HepG2 (cell line): ENCODE results near the gene ZER1. TPM values are rescaled to one million over a fixed set of nuclear protein-coding genes. Genes with fewer than 3 reads are reported as not detected.

Source experiments
- CENPT ChIP-seq: sonication (generic); formaldehyde crosslinking; IDR thresholded peaks from 2 replicates; pipeline ENCODE4 v1.8.0; 2022; ENCODE audit warnings: low read depth, mild to moderate bottlenecking, moderate library complexity, missing genetic modification reagents
- IKZF4 ChIP-seq: sonication (generic); formaldehyde crosslinking; IDR thresholded peaks from 2 replicates; pipeline ENCODE4 v1.5.1; 2020; ENCODE audit warnings: borderline replicate concordance, mild to moderate bottlenecking, low read depth, missing genetic modification reagents; ENCODE audit errors: not compliant biosample characterization
- MLLT10 ChIP-seq: sonication (generic); formaldehyde crosslinking; IDR thresholded peaks from 2 replicates; pipeline ENCODE4 v1.4.0; 2020; ENCODE audit warnings: missing genetic modification reagents
- RORA ChIP-seq: sonication (generic); formaldehyde crosslinking; IDR thresholded peaks from 2 replicates; pipeline ENCODE4 v1.5.0; 2020; ENCODE audit warnings: mild to moderate bottlenecking, missing genetic modification reagents, moderate library complexity
- ZNF138 ChIP-seq: sonication (generic); formaldehyde crosslinking; IDR thresholded peaks from 2 replicates; pipeline ENCODE4 v1.5.0; 2020; ENCODE audit warnings: mild to moderate bottlenecking, low read depth, missing genetic modification reagents
- ZSCAN21 ChIP-seq: sonication (generic); formaldehyde crosslinking; IDR thresholded peaks from 2 replicates; pipeline ENCODE4 v1.8.0; 2022; ENCODE audit warnings: mild to moderate bottlenecking, missing genetic modification reagents, moderate library complexity, borderline replicate concordance
- polyA plus RNA-seq, 8 experiments: library from polyadenylated mRNA; depleted of rRNA in 3 of 8; stranded (reverse) in 7 of 8; unstranded in 1 of 8; fragments of >200 nt; fragmentation: Illumina TruSeq in 4 of 8; extraction: Trizol in 4 of 8; gene quantifications; 2 replicates each; pipeline versions ENCODE4 v1.2.1 to v1.2.3, GENCODE V29; 2011 to 2016; ENCODE audit warnings: low read depth in 4 of 8, missing spikeins in 1 of 8, mixed read lengths in 1 of 8; ENCODE audit not compliant: insufficient read depth in 1 of 8
- total RNA-seq, 5 experiments: library from RNA; depleted of rRNA; stranded (reverse); fragments of >200 nt; fragmentation: Illumina TruSeq; extraction: Trizol; gene quantifications; 2 replicates each; pipeline ENCODE4 v1.2.3, GENCODE V29; 2016; ENCODE audit warnings: low read depth in 1 of 5
- TF ChIP-seq, protein P1 (sequence below), 2 experiments: fragments of 450-650 bp in 1 of 2; sonication (generic) in 1 of 2; formaldehyde crosslinking in 1 of 2; IDR thresholded peaks; 2 replicates each; pipeline versions ENCODE4 v1.6.1 to v1.8.0; 2016 to 2022; ENCODE audit warnings: antibody characterized with exemption in 1 of 2, mild to moderate bottlenecking in 1 of 2, missing genetic modification reagents in 1 of 2
- TF ChIP-seq, protein P2 (sequence below): sonication (generic); formaldehyde crosslinking; IDR thresholded peaks from 2 replicates; pipeline ENCODE4 v1.5.1; 2020; ENCODE audit warnings: mild to moderate bottlenecking, missing genetic modification reagents, moderate library complexity
- TF ChIP-seq, protein P3 (sequence below): sonication (generic); formaldehyde crosslinking; IDR thresholded peaks from 2 replicates; pipeline ENCODE4 v1.5.1; 2020; ENCODE audit warnings: missing genetic modification reagents, mild to moderate bottlenecking, borderline replicate concordance
- TF ChIP-seq, protein P4 (sequence below): sonication (generic); formaldehyde crosslinking; IDR thresholded peaks from 2 replicates; pipeline ENCODE4 v1.5.0; 2020; ENCODE audit warnings: mild to moderate bottlenecking, missing genetic modification reagents

ZER1 gene
- total and polyA plus RNA-seq, 2 of the 13 experiments (the other 11 are each of a cell fraction or from before 2014, with no cell fraction given) = 7.7 to 40.0 TPM

- TF ChIP-seq, protein P1, sequence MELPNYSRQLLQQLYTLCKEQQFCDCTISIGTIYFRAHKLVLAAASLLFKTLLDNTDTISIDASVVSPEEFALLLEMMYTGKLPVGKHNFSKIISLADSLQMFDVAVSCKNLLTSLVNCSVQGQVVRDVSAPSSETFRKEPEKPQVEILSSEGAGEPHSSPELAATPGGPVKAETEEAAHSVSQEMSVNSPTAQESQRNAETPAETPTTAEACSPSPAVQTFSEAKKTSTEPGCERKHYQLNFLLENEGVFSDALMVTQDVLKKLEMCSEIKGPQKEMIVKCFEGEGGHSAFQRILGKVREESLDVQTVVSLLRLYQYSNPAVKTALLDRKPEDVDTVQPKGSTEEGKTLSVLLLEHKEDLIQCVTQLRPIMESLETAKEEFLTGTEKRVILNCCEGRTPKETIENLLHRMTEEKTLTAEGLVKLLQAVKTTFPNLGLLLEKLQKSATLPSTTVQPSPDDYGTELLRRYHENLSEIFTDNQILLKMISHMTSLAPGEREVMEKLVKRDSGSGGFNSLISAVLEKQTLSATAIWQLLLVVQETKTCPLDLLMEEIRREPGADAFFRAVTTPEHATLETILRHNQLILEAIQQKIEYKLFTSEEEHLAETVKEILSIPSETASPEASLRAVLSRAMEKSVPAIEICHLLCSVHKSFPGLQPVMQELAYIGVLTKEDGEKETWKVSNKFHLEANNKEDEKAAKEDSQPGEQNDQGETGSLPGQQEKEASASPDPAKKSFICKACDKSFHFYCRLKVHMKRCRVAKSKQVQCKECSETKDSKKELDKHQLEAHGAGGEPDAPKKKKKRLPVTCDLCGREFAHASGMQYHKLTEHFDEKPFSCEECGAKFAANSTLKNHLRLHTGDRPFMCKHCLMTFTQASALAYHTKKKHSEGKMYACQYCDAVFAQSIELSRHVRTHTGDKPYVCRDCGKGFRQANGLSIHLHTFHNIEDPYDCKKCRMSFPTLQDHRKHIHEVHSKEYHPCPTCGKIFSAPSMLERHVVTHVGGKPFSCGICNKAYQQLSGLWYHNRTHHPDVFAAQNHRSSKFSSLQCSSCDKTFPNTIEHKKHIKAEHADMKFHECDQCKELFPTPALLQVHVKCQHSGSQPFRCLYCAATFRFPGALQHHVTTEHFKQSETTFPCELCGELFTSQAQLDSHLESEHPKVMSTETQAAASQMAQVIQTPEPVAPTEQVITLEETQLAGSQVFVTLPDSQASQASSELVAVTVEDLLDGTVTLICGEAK (IDR thresholded peaks at IDR 0.05) = no peak
- TF ChIP-seq, protein P1 (CRISPR knock-in tag; IDR thresholded peaks at IDR 0.05) = no peak
- TF ChIP-seq ZSCAN21 (CRISPR knock-in tag) (no peak), MLLT10 (CRISPR knock-in tag) (no peak), RORA (CRISPR knock-in tag) (no peak), ZNF138 (no peak), CENPT (no peak), IKZF4 (no peak)
- TF ChIP-seq, protein P2, sequence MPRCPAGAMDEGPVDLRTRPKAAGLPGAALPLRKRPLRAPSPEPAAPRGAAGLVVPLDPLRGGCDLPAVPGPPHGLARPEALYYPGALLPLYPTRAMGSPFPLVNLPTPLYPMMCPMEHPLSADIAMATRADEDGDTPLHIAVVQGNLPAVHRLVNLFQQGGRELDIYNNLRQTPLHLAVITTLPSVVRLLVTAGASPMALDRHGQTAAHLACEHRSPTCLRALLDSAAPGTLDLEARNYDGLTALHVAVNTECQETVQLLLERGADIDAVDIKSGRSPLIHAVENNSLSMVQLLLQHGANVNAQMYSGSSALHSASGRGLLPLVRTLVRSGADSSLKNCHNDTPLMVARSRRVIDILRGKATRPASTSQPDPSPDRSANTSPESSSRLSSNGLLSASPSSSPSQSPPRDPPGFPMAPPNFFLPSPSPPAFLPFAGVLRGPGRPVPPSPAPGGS = no peak
- TF ChIP-seq, protein P3, sequence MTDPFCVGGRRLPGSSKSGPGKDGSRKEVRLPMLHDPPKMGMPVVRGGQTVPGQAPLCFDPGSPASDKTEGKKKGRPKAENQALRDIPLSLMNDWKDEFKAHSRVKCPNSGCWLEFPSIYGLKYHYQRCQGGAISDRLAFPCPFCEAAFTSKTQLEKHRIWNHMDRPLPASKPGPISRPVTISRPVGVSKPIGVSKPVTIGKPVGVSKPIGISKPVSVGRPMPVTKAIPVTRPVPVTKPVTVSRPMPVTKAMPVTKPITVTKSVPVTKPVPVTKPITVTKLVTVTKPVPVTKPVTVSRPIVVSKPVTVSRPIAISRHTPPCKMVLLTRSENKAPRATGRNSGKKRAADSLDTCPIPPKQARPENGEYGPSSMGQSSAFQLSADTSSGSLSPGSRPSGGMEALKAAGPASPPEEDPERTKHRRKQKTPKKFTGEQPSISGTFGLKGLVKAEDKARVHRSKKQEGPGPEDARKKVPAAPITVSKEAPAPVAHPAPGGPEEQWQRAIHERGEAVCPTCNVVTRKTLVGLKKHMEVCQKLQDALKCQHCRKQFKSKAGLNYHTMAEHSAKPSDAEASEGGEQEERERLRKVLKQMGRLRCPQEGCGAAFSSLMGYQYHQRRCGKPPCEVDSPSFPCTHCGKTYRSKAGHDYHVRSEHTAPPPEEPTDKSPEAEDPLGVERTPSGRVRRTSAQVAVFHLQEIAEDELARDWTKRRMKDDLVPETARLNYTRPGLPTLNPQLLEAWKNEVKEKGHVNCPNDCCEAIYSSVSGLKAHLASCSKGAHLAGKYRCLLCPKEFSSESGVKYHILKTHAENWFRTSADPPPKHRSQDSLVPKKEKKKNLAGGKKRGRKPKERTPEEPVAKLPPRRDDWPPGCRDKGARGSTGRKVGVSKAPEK = no peak
- TF ChIP-seq, protein P4, sequence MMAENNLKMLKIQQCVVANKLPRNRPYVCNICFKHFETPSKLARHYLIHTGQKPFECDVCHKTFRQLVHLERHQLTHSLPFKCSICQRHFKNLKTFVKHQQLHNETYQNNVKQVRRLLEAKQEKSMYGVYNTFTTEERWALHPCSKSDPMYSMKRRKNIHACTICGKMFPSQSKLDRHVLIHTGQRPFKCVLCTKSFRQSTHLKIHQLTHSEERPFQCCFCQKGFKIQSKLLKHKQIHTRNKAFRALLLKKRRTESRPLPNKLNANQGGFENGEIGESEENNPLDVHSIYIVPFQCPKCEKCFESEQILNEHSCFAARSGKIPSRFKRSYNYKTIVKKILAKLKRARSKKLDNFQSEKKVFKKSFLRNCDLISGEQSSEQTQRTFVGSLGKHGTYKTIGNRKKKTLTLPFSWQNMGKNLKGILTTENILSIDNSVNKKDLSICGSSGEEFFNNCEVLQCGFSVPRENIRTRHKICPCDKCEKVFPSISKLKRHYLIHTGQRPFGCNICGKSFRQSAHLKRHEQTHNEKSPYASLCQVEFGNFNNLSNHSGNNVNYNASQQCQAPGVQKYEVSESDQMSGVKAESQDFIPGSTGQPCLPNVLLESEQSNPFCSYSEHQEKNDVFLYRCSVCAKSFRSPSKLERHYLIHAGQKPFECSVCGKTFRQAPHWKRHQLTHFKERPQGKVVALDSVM (CRISPR knock-in tag) = no peak
Measured at GRCh38 chr9:128810873-128811272, 39.1 kb upstream of the ZER1 start (continued).
